Psoas muscle (tissue), 8 donors: Measurements from ENCODE around the gene TUBA8. TPM values are rescaled to one million over a fixed set of nuclear protein-coding genes. Genes with fewer than 3 reads are reported as not detected.
A peak's percentile ranks its signal among the peaks of the same experiment; 100 is the strongest.
"Not testable (repeated sequence)": the region's sequence is repeated elsewhere in the genome, so short reads cannot be mapped to it uniquely, and the experiment has no call there.

ENCODE experiments used
- ATAC-seq, 4 donors: fragments of 200-7000 bp; cut with Tn5 transposase; one replicate each; pipeline ENCODE4 v1.9.1; 2020; ENCODE audit warnings: moderate library complexity in 3 of 4, mild to moderate bottlenecking in 2 of 4
- DNase-seq, 2 donors: peaks; one replicate each; pipeline ENCODE4 v3.0.0-alpha.2; 2020
- H3K27ac ChIP-seq: fragments of 200-600 bp; one replicate; pipeline ENCODE4 v1.8.0; 2022
- H3K27me3 ChIP-seq, 3 donors: fragments of 200-600 bp in 1 of 3; one replicate each; pipeline versions ENCODE4 v1.6.1 to v1.8.0; 2013 to 2022; ENCODE audit warnings: low read length in 2 of 3, mild to moderate bottlenecking in 2 of 3, moderate library complexity in 1 of 3; ENCODE audit not compliant: insufficient read depth in 3 of 3
- H3K36me3 ChIP-seq, 2 donors: fragments of 200-600 bp in 1 of 2; one replicate each; pipeline versions ENCODE4 v1.6.1 to v1.8.0; 2013 to 2022; ENCODE audit warnings: low read depth in 1 of 2, mild to moderate bottlenecking in 1 of 2, moderate library complexity in 1 of 2; ENCODE audit not compliant: insufficient read depth in 1 of 2
- H3K4me1 ChIP-seq: fragments of 200-600 bp; one replicate; pipeline ENCODE4 v1.8.0; 2022
- H3K4me3 ChIP-seq: fragments of 200-600 bp; one replicate; pipeline ENCODE4 v1.8.0; 2022; ENCODE audit warnings: mild to moderate bottlenecking
- H3K9me3 ChIP-seq: fragments of 200-600 bp; one replicate; pipeline ENCODE4 v1.8.0; 2022
- WGBS, 3 donors: extraction: QIAGEN DNeasy Blood & Tissue Kit; methylation state at CpG; one replicate each; pipeline versions ENCODE4 v1.1.6 to v1.1.7; 2013; 5-methylcytosine and 5-hydroxymethylcytosine counted together
- intact Hi-C, 2 donors: fragments of 100-400 bp; cut with DNase I; formaldehyde crosslinking; loops; one replicate each; pipeline versions ENCODE4 v1.11.0 to v1.14.2; 2022
- long read RNA-seq, 2 donors: library from polyadenylated mRNA; unstranded; transcript quantifications; one replicate each; pipeline ENCODE4 v2.0.0, GENCODE V29; 2021
- polyA plus RNA-seq, 3 donors: library from polyadenylated mRNA; stranded (reverse); fragments of 200-250 nt; gene quantifications; one replicate each; pipeline ENCODE4 v1.2.3, GENCODE V29; 2013
- total RNA-seq, 4 donors: library from RNA; stranded (reverse); fragmentation: NEBNext Ultra II Directional in 2 of 4; extraction: Animal tissue kit (Norgen Biotek cat#: 25700) in 2 of 4; gene quantifications; one replicate each; pipeline versions ENCODE4 v1.2.1 to v1.2.4, GENCODE V29; 2021 to 2023
- TF ChIP-seq, protein P1 (sequence below): fragments of 200-600 bp; IDR thresholded peaks from one replicate; pipeline ENCODE4 v1.8.0; 2022; ENCODE audit warnings: antibody characterized with exemption
- donor health status: healthy with polysubstance abuse.
- donor health status: DM: no; HTN: no; CAD: no; lungs with moderate emphysema.
- donor health status: Bipolar disorder and iron deficiency.
- donor health status: healthy.
- donor health status: DM: yes; HTN: yes; CAD: no.
- donor health status: DM: no; HTN: no; CAD: no.
- donor health status: DM: no; HTN: no; CAD: no.
- donor health status: DM: yes; HTN: yes; CAD: no.

The TUBA8 gene
- total RNA-seq: 100 to 1,000 TPM in 3 of 4 donors, 10 to 100 TPM in 1; 80.2 to 150 (median 118) TPM
- polyA plus RNA-seq: 100 to 1,000 TPM in 2 of 3 donors, 10 to 100 TPM in 1; 38.8 to 142 (median 115) TPM
- long read RNA-seq, donor 1, transcript TUBA8-202 (5 exons, 2,018 nt): major isoform, 133 of 156 reads
- long read RNA-seq, donor 1, partial matches to known transcripts: 10 of 156 reads
- long read RNA-seq, donor 1, other reads (novel, unspliced or antisense): 11 of 156 reads
- long read RNA-seq, donor 2, transcript TUBA8-202 (5 exons, 2,018 nt): major isoform, 289 of 340 reads
- long read RNA-seq, donor 2, partial matches to known transcripts: 29 of 340 reads
- long read RNA-seq, donor 2, other reads (novel, unspliced or antisense): 18 of 340 reads

- 0 to 1% (median 1%) methylated on average over 63 to 72 of the region's 72 CpGs for WGBS, 3 donors
- ATAC-seq (peak; percentile 71 to 83 (median 78)), DNase-seq (peak; percentile 75 to 89)
- H3K27me3 ChIP-seq: no peaks in the 10 kb centered on the region
- H3K36me3 ChIP-seq: no peaks in the 10 kb centered on the region
- H3K27ac ChIP-seq: peak within 1 kb of the TSS; percentile 92
- intact Hi-C loops: loop anchor here in 1 of 2 donors (2.0 kb wide), 1 partner anchor 32 kb away; no protein-coding TSS in a partner anchor
- H3K9me3 ChIP-seq: no peaks in the 10 kb centered on the region
- H3K4me3 ChIP-seq: peak within 1 kb of the TSS; percentile 84
- TF ChIP-seq, protein P1, sequence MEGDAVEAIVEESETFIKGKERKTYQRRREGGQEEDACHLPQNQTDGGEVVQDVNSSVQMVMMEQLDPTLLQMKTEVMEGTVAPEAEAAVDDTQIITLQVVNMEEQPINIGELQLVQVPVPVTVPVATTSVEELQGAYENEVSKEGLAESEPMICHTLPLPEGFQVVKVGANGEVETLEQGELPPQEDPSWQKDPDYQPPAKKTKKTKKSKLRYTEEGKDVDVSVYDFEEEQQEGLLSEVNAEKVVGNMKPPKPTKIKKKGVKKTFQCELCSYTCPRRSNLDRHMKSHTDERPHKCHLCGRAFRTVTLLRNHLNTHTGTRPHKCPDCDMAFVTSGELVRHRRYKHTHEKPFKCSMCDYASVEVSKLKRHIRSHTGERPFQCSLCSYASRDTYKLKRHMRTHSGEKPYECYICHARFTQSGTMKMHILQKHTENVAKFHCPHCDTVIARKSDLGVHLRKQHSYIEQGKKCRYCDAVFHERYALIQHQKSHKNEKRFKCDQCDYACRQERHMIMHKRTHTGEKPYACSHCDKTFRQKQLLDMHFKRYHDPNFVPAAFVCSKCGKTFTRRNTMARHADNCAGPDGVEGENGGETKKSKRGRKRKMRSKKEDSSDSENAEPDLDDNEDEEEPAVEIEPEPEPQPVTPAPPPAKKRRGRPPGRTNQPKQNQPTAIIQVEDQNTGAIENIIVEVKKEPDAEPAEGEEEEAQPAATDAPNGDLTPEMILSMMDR: no peak
- peaks cover 43% of the 10 kb centered on the region for H3K4me1 ChIP-seq
These were observed at the start of gene TUBA8 for GRCh38 chr22:18110194-18110953. TSS of gene TUBA8 (plus strand) at chr22:18110809. CDS start at chr22:18110866, 57 bp downstream.

DNA sequence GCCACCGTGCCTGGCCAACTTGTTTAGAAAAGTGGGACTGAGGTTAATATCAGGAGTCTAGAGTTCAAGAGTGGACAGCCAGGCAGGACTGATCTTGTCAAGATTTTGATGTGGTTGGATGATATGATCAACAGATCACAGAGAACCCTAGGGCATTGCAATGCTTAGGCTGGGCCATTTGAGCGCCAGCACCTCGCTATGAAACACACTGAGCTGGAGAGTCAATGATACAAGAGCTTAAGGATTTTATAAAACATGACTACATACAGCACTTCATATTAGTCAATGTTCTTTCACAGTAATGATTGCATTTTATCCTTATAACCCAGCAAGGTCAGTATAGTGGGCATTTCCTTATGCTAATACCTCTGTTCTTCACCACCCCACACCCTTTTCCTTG is 48.2 kb upstream of the TUBA8 start:
- intact Hi-C loops: no loop called here
- TF ChIP-seq, protein P1: no peak
- no peak for ATAC-seq
- no peak overlapping the region for H3K4me3 ChIP-seq
- peaks cover 17% of the 10 kb centered on the region for H3K4me1 ChIP-seq
- H3K27me3 ChIP-seq: no peaks in the 10 kb centered on the region
- no peaks in the 10 kb centered on the region for H3K36me3 ChIP-seq
- no peak overlapping the region for H3K27ac ChIP-seq
- H3K9me3 ChIP-seq: no peaks in the 10 kb centered on the region
- no peak for DNase-seq
- WGBS, 3 donors: 91 to 97% (median 96%) methylated on average over 3 of the region's 3 CpGs

- peaks cover 14% of the 10 kb centered on the region for H3K4me1 ChIP-seq
- TF ChIP-seq, protein P1: no peak
- no peaks in the 10 kb centered on the region for H3K36me3 ChIP-seq
- no peaks in the 10 kb centered on the region for H3K9me3 ChIP-seq
- no peaks in the 10 kb centered on the region for H3K27me3 ChIP-seq
- DNase-seq: no peak
- intact Hi-C loops: no loop called here
- no peak for ATAC-seq
- WGBS, 3 donors: 82 to 91% (median 90%) methylated on average over 7 of the region's 7 CpGs
- no peak overlapping the region for H3K27ac ChIP-seq
- no peak overlapping the region for H3K4me3 ChIP-seq
These were observed 47.3 kb upstream of the TUBA8 start for GRCh38 chr22:18063306-18063705.

DNA sequence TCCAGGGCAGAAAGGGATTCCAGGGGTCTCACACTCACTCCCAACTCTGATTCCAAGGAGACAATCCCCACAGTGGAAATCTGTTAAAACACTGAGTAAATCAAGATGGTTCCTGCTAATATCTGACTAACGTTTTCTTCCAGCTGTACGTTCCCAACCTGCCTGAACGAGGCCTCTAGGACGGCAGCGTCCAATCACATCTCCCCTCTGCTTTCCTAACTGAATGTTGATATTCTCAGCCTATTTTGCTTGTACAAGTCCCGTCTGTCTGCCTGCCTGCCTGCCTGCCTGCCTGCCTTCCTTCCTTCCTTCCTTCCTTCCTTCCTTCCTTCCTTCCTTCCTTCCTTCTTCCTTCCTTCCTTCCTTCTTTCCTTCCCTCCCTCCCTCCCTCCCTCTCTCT is 46.9 kb upstream of the TUBA8 start:
- H3K36me3 ChIP-seq, DNase-seq, H3K27ac ChIP-seq, intact Hi-C loops, H3K4me3 ChIP-seq, H3K27me3 ChIP-seq, ATAC-seq, H3K9me3 ChIP-seq: not testable (repeated sequence)
- peaks cover 10% of the 10 kb centered on the region for H3K4me1 ChIP-seq
- 75 to 79% (median 75%) methylated on average over 6 of the region's 6 CpGs for WGBS, 3 donors

- ATAC-seq: no peak
- H3K9me3 ChIP-seq: no peaks in the 10 kb centered on the region
- H3K27ac ChIP-seq: no peak overlapping the region
- H3K27me3 ChIP-seq: no peaks in the 10 kb centered on the region
- H3K36me3 ChIP-seq: no peaks in the 10 kb centered on the region
- intact Hi-C loops: no loop called here
- peaks cover 8% of the 10 kb centered on the region for H3K4me1 ChIP-seq
- TF ChIP-seq, protein P1: no peak
- 93 to 98% (median 97%) methylated on average over 7 of the region's 7 CpGs for WGBS, 3 donors
- no peak overlapping the region for H3K4me3 ChIP-seq
- DNase-seq: no peak
These were observed 46.0 kb upstream of the TUBA8 start for GRCh38 chr22:18064636-18065035.
